ENCODE data around the gene DNAH5.

The DNAH5 gene

GRCh38 chr5:13831351-13831750 is 113.1 kb downstream of the DNAH5 start:
- Histone ChIP-seq H3K27ac (no peak overlapping the region), H3K4me3 (ENCODE audit: low read depth, low read length) (no peak overlapping the region), H2AFZ (no peak overlapping the region), H3K36me3 (ENCODE audit: control insufficient read depth, insufficient read depth, low read length) (no peaks in the 10 kb centered on the region), H3K9me3 (ENCODE audit: control insufficient read depth, low read length) (no peaks in the 10 kb centered on the region), H3K27me3 (ENCODE audit: control insufficient read depth, insufficient read depth, low read length) (no peaks in the 10 kb centered on the region), H3K4me2 (ENCODE audit: low read length) (no peak overlapping the region), H3K4me1 (no peaks in the 10 kb centered on the region), H3K79me2 (no peaks in the 10 kb centered on the region), H3K9ac (no peak overlapping the region)
- TF ChIP-seq CTCF (IDR thresholded peaks at IDR 0.05): no peak

GRCh38 chr5:13830536-13830935 is 114.0 kb downstream of the DNAH5 start:
- Histone ChIP-seq H3K4me3 (ENCODE audit: low read depth, low read length) (no peak overlapping the region), H3K4me1 (no peaks in the 10 kb centered on the region), H3K36me3 (ENCODE audit: control insufficient read depth, insufficient read depth, low read length) (no peaks in the 10 kb centered on the region), H3K9ac (no peak overlapping the region), H3K4me2 (ENCODE audit: low read length) (no peak overlapping the region), H2AFZ (no peak overlapping the region), H3K27ac (no peak overlapping the region), H3K79me2 (no peaks in the 10 kb centered on the region), H3K9me3 (ENCODE audit: control insufficient read depth, low read length) (no peaks in the 10 kb centered on the region), H3K27me3 (ENCODE audit: control insufficient read depth, insufficient read depth, low read length) (no peaks in the 10 kb centered on the region)
- no peak for TF ChIP-seq CTCF (IDR thresholded peaks at IDR 0.05)

GRCh38 chr5:13821366-13821765 is 123.1 kb downstream of the DNAH5 start:
- no peak for TF ChIP-seq CTCF (IDR thresholded peaks at IDR 0.05)
- Histone ChIP-seq H3K4me2 (ENCODE audit: low read length) (no peak overlapping the region), H3K4me3 (ENCODE audit: low read depth, low read length) (no peak overlapping the region), H3K27me3 (ENCODE audit: control insufficient read depth, insufficient read depth, low read length) (no peaks in the 10 kb centered on the region), H3K9me3 (ENCODE audit: control insufficient read depth, low read length) (no peaks in the 10 kb centered on the region), H2AFZ (no peak overlapping the region), H3K4me1 (no peaks in the 10 kb centered on the region), H3K9ac (no peak overlapping the region), H3K79me2 (no peaks in the 10 kb centered on the region), H3K27ac (no peak overlapping the region), H3K36me3 (ENCODE audit: control insufficient read depth, insufficient read depth, low read length) (no peaks in the 10 kb centered on the region)

GRCh38 chr5:13816126-13816525 is 128.4 kb downstream of the DNAH5 start:
- Histone ChIP-seq H3K27ac (no peak overlapping the region), H2AFZ (no peak overlapping the region), H3K9me3 (ENCODE audit: control insufficient read depth, low read length) (no peaks in the 10 kb centered on the region), H3K36me3 (ENCODE audit: control insufficient read depth, insufficient read depth, low read length) (no peaks in the 10 kb centered on the region), H3K9ac (no peak overlapping the region), H3K4me3 (ENCODE audit: low read depth, low read length) (no peak overlapping the region), H3K27me3 (ENCODE audit: control insufficient read depth, insufficient read depth, low read length) (no peaks in the 10 kb centered on the region), H3K4me1 (no peaks in the 10 kb centered on the region), H3K4me2 (ENCODE audit: low read length) (no peak overlapping the region), H3K79me2 (no peaks in the 10 kb centered on the region)
- no peak for TF ChIP-seq CTCF (IDR thresholded peaks at IDR 0.05)

- H3K4me1 ChIP-seq: no peaks in the 10 kb centered on the region
- H3K27ac ChIP-seq: no peak overlapping the region
- H3K9me3 ChIP-seq (ENCODE audit: control insufficient read depth, low read length): no peaks in the 10 kb centered on the region
- H3K36me3 ChIP-seq (ENCODE audit: control insufficient read depth, insufficient read depth, low read length): no peaks in the 10 kb centered on the region
- H3K27me3 ChIP-seq (ENCODE audit: control insufficient read depth, insufficient read depth, low read length): no peaks in the 10 kb centered on the region
- H3K4me2 ChIP-seq (ENCODE audit: low read length): no peak overlapping the region
- H3K4me3 ChIP-seq (ENCODE audit: low read depth, low read length): no peak overlapping the region
- no peak for TF ChIP-seq CTCF (IDR thresholded peaks at IDR 0.05)
- no peak overlapping the region for H3K9ac ChIP-seq
- H3K79me2 ChIP-seq: no peaks in the 10 kb centered on the region
- H2AFZ ChIP-seq: no peak overlapping the region
Measured at GRCh38 chr5:13814301-13814700, 130.2 kb downstream of the DNAH5 start.
